NB4 (cell line): ENCODE data around the gene CFAP157.

Experiments used
- MYC ChIP-seq: IDR thresholded peaks from 2 replicates; pipeline ENCODE4 v1.6.1; 2011; ENCODE audit warnings: low read depth, low read length
- POLR2A ChIP-seq: IDR thresholded peaks from 2 replicates; pipeline ENCODE4 v1.6.1; 2011; ENCODE audit warnings: mild to moderate bottlenecking; ENCODE audit not compliant: insufficient read length; ENCODE audit errors: extremely low read depth
- TF ChIP-seq, protein P1 (sequence below): IDR thresholded peaks from one replicate; pipeline ENCODE4 v1.5.1; 2012; ENCODE audit warnings: low read depth, low read length

DNA sequence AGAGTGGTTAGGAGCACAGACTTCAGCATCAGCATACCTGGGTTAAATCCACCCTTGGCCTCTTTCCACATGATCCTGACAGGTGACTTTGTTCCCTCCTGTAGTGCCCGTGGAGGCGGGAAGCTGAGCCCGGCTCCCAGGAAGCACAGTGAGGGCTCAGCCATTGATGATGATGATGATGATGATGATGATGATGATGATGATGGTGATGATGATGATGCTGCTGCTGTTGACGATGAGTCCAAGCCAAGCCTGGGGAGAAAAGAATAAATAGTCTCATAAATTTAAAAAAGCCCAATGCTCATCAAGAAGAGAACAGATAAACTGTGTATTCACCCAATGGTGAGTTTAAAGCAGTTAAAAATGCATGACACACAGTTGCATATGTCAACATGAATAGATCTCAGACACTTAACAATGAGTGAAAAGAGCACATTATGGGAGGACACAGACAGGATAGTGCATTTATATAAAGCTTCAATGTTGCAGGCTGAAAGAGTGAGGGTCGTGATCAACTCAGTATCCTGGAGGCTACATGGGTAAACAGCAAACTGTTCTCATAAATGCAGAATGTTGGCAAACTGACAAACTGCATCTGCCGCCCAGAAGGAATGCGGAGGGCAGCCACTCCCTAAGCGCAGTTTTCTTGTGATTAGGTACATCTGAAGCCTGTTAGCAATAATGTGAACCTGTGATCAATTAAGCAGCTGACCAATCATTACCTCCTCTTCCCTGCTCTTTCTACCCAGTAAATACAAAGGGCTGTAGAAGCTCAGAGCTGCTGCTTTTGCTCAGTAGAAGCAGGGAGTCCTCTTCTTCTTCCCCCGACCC, 11.7 kb upstream of the CFAP157 start:
- TF ChIP-seq MYC: no peak
- TF ChIP-seq POLR2A: no peak
- TF ChIP-seq, protein P1, sequence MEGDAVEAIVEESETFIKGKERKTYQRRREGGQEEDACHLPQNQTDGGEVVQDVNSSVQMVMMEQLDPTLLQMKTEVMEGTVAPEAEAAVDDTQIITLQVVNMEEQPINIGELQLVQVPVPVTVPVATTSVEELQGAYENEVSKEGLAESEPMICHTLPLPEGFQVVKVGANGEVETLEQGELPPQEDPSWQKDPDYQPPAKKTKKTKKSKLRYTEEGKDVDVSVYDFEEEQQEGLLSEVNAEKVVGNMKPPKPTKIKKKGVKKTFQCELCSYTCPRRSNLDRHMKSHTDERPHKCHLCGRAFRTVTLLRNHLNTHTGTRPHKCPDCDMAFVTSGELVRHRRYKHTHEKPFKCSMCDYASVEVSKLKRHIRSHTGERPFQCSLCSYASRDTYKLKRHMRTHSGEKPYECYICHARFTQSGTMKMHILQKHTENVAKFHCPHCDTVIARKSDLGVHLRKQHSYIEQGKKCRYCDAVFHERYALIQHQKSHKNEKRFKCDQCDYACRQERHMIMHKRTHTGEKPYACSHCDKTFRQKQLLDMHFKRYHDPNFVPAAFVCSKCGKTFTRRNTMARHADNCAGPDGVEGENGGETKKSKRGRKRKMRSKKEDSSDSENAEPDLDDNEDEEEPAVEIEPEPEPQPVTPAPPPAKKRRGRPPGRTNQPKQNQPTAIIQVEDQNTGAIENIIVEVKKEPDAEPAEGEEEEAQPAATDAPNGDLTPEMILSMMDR: no peak
